HG02840 (cell line): ENCODE measurements around the gene PDE1C.
"Not testable (repeated sequence)": the region's sequence is repeated elsewhere in the genome, so short reads cannot be mapped to it uniquely, and the experiment has no call there.

Experiments used
- ATAC-seq: cut with Tn5 transposase; IDR thresholded peaks from one replicate; pipeline ENCODE4 v1.9.1; 2021; ENCODE audit warnings: mild to moderate bottlenecking, moderate library complexity, moderate number of reproducible peaks; ENCODE audit not compliant: unreplicated experiment, low FRiP score

Gene PDE1C

DNA sequence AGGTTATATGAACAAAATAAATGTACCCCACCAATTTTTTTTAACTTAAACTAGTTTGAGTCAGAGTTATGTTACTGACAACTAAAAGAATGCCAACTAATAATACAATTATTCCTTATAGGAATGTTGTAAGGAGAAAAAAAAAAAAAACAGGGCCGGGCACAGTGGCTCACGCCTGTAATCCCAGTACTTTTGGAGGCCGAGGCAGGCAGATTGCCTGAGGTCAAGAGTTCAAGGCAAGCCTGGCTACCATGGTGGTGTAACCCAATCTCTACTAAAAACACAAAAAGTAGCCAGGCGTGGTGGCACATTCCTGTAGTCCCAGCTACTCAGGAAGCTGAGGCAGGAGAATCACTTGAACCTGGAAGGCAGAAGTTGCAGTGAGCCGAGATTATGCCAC, 6.6 kb upstream of the PDE1C start:
- not testable (repeated sequence) for ATAC-seq

DNA sequence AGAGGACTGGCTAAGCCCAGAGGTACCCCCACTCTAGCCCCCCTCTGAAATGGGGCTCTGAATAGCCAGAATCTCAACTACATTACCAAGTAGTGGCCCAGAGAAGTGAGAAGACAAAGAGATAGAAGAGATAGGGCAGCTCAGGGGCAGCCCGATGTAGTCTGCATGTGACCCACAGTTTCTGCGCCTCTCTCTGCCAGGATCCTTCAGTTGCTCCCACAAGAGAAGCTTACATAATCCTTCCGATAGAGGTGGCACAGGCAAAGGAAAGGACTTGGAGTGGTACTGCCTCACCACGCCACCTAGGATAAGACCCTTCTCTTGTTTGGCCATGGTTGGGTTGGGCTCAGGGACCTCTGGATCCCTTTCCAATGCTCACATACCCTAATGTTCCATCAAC, 5.4 kb upstream of the PDE1C start:
- no peak for ATAC-seq

DNA sequence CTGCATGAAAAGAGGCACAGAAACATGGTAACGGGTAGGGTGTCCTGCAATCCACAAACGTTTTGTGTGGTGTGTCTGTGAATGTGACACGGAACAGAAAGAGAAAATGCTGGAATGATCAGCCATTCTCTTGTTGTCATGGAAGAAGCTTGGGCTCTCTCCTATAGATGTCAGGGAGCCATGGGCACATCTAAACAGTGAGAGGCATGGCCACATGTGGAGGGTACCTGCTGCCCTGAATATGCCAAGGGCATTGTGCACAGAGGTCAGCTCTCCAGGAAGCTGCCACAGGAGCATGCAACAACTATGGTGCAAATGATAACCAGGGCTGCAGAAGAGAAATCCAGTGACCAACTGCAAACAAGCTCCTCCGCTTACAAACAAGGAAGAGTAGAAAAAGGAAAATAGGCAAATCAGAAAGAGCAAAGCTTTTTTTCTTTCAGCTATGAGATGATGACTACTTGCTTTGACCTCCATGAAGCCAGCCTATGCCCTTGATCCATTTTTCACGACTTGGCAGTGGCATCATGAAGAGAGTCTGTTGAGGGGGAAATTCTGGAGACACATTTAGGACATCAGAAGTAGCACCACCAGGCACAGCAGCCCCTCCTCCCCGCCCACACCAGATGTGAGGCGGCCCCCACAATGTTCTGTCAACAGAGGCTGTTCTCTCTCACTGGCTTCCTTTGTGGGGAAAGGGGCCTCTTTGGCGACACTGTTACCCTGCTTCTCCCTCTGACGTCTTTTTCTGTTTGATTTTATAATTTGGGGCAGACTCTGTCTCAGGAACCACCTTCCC, 4.8 kb upstream of the PDE1C start:
- ATAC-seq: no peak

DNA sequence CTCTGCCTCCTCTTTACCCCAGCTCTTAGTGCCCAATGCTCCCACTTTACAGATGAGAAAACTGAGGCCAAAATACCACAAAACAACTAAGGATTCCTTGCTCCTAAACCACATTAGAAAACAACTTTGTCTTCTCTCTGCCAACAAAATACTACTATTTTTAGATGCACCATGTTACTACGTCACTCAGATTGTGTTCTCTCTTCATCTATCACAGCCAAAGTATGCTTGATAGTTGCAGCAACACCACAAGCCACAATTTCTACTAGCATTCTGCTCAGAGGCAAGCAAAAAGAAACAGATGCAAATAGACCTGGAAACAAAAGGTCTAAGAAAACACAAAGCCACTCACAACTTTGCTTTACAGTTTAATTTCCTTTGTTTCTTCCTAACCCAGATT, 3.3 kb upstream of the PDE1C start:
- no peak for ATAC-seq

DNA sequence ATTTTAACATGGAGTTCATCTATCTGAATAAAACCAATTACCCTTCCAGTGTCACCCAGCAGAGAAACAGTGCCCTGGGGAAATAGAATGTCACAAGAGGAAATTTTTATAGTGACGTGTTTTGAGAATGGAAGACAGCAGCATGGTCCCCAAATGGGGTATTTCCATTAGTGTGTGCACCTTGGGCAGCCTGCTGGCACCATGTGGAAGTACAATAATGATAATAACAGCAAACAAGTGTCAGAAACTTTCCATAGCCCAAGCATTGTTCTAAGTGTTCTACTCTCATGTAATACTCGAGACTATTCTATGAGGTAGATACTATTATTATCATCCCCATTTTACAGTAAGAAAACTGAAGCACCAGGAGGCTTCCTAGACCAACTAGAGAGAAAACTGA, 2.2 kb upstream of the PDE1C start:
- no peak for ATAC-seq

DNA sequence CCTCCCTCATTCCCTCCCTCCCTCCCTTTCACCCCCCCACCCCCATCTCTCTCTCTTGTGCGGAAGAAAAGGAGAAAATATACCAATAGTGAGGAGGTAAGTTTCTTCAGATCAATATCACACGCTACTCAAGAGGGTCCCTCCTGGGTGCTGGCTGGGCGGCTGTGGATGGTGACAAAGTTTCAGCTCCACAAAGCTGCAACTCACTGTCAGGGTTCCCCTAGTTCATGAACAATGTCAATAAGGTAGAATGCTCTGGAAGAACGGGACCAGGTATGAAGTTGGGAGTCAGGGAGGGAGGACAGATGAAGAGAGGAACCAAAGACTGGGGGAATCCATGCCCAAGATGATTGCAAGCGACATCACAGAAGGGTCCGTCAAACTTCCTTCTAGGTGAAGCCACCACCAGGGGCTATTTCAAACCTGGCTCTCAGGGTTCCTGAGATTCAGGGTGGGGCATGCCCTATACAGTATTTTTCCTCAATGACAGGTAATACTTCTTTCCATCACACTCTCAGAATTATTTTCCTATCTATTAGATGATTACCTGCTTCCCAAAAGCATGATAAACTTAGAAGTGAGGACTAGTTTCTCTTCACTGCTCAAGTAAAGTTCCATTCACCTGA, 1.4 kb upstream of the PDE1C start:
- ATAC-seq: no peak

DNA sequence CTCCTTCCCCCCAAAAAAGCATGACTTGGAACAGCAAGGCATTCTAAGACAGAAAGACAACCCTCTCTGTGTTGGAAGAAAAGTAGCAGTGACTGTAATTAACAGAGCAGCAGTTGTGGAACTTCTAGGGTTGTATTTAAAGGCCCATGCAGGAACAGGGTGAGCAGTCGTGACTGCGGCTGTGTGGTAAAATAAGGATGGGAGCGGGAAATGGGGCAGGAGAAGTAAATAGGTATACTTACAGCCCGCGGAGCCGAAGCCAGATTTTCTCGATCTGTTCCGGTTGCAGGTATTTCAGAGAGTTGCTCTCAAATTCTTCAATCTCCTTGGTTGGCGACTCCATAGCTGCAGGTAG, 179 bp downstream of the PDE1C start:
- ATAC-seq: no peak

DNA sequence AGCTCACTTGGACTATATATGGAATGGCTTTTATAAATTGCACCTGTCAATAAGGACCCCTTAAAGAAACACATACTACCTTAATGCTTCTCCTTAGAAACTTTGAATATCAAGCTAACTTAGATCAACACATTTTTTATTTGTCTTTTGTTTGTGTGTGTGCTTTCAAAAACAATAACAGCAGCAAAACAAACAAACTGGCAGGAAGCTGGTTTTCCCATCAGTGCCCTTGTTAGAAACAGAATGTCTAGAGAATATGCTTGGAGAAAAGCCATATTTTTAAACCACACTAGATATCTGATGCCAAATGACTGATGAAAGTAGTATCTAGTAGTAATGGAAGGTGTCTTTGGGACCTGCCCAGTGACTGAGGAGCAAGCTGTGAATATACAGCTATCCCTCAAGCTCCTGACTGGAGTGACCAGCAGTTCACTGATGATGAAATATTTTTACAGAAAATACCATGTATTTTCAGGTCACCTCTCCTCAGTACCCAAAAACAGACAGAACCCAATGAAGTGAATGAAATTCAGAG, 1.0 kb downstream of the PDE1C start:
- no peak for ATAC-seq

DNA sequence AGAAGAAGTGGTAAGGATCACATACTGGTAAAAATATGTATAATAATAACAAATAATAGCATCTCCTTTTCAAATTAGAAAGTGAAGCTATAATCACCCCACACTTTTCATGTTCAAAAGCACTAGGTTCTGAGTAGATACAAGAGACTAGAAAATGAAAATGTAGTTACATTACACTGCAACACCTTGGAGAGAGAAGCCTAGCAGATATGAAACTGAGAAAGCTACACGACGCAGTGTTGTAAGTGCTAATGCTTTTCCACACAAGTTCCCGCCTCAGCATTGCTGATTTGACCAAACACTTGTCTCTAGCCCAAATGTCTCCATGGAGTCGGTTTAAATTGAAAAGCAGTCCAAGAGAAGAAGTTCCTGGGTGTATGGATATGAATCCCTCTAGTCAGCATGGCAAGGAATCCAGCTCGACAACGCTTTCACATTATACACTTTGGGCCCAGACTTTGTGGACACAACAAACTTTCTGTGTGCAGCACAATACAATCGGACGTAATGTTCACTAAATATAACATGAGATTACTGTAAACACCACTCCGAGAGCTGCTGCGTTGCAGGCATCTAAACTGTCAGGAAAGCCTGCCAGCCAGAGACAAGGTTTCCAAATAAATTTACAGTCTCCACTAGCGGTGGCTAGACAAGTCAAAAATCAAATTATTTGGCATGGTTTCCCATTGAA, 1.7 kb downstream of the PDE1C start:
- no peak for ATAC-seq

DNA sequence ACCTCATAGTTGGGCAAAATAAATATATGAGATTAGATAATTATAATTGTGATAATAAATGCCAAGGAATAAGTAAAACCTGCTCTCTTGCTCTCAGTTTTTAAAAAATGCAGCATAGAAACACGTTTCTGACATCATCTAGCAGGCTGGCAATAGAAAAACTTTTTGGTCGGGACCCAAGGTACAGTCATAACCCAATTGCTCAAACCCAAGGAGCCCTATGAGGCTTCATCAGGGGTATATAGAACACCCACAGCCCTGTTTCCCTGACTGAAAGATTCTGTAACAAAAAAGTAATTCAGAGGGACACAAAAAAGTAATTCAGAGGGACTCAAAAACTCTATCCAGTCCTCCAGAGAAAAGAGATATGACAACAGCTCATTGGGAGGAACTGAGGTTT, 3.8 kb downstream of the PDE1C start:
- ATAC-seq: no peak

DNA sequence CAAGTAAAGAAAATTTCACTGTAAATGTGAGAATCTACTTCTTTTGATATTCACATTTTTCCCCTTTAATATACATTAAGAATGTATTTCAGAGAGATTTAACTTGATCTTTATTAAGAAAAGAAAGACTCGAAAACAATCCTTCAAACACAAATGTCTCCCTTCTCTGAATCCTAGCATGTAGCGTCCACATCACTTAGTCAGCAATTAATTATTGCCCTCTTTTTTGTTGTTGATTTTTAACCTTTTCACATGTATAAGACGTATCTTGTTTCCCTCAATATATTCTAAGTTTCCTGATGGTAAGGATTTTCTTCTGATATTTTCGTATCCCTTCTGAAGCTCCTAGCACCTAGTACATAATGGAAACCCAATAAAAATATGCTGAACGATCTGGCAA, 6.6 kb downstream of the PDE1C start:
- ATAC-seq: no peak

DNA sequence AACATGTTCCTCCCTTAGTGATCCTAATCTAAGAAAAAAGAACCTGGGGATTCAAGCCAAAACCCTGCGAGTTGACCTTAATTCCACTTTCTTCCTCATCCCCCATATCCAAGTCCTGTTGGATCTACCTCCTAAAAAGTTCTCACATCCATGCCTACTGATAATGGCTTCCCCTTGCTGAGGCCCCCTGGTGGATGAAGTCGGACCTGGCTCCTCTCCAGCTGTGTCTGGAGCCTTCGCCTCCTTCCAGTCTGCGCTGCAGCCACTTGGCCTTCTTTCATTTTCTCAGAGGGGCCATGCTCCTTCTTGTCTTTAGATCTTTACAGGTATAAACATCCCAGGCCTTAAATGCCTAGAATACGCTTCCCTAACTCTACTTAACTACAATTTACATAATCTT, 8.1 kb downstream of the PDE1C start:
- no peak for ATAC-seq

DNA sequence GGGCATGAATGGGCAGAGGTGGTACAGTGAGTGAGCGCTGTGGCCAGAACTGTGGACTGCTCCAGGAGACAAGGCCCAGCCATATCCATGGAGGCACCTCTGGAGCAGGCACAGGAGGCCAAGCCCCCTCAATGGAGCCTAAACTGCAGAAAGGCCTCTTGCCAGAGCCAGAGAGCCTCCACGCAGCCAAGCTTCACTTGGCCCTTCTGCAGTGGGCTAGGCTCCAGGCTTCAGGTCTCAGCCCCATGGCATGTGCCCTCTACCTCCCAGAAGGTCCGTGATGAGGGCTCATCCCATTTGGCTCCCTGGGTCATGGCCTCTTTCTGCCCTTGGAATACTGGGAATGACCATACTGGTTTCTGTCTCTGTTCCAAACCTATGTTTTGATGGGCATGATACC, 8.9 kb downstream of the PDE1C start:
- no peak for ATAC-seq

DNA sequence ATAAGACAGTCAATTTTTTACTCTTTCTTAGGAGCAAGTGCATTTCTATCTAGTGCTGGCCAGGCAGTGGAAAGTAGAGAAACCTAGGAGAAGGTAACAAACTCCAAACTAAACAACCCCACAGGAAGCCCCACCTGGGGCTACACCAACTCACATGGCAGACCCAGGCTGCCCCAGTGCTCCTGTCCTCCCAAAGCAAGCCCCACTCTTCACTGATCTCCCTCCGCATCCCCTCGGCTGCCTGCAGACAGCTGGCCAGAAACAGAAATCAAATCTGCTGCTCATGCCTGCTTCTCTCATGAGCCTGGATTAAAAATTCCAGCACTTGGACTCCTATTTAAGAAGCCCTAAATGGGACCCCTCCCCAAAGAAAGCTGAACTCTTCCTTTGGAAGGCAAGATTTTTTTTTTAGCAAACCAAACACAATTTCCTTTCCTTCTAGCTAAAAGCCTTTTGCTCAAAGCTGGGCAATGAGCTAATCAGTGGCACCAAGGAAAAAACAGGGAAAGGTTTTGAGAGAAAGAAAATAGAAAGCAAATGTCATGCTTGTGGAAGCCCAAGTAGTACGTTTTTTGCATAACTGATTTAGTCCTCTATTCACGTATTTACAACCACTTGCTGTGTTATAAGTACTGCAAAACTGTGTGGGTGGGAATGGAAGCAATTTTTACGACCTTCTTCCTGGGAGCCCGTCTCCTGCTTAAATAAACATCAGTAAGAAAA, 10.8 kb downstream of the PDE1C start:
- no peak for ATAC-seq

DNA sequence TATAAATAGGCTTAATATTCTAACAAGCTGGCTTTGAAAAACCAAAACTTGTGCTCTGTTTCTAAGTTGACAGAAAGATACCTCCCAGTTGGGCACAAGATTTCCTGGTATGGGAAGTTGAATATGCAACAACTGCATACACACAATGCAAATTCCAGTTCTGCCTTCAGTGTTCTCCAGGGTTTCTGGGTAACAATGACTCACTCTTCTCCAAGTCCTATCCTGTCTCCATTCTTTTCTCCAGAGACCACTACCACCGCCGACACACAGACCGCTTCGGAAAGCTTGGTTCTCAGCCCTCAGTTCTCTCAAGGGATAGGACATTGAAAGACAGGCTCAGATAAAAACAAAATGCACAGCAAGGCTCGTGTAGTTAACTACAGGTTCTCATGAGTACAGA, 12.2 kb downstream of the PDE1C start:
- ATAC-seq: no peak

DNA sequence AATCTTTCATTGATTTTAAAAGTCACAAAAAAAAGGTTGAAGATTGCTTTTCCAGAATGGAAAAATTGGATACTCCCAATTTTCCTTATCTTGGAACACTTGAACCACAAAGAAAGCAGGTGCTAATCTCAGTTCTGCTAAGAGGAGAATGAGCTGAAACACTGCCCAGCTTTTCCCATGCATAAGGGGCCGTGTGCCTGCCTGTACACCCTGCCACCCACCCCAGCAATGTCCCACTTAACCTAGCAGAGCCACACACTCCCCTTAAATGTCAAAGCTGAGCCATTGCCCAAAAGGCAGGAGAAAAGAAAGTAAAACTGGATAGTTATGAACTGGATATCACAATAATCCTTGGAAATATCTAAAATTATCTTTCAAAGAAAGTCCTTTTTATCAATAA, 13.4 kb downstream of the PDE1C start:
- no peak for ATAC-seq

DNA sequence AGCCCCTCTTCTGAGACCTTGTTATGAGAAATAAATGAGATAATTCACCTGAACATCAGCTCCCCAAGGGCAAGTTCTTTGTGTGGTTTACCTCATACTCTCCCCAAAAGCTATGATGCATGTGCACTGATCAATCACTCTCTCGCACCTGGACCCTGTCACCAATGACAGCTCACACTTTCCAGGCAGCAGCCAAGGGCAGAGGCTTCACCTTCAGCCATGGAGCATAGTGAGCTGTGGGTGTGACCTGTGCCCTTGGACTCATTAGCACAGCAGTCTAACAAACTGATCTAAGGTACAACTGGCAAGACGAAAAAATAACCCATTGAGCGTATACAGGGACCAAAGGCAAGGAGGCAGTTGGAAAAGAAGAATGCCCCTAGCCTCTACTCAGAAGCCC, 17.0 kb downstream of the PDE1C start:
- ATAC-seq: no peak

DNA sequence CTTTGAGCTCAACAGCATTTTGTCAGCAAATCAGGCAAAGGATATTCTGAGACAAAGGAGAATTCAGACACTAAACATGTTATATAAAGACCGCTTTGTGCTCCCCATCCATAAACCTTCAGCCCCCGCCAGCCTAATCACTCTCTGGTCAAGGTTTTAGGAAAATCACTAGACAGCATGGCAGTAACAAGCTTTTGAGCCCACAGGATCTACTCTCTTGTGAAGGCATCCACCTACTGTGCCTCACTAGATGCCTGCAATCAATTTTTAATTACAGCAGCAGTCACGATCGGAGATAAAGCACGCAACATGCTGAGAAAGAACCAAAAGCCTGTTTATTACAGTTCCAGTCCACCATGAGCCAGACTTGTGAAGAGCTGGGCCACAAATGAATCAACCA, 19.1 kb downstream of the PDE1C start:
- no peak for ATAC-seq

DNA sequence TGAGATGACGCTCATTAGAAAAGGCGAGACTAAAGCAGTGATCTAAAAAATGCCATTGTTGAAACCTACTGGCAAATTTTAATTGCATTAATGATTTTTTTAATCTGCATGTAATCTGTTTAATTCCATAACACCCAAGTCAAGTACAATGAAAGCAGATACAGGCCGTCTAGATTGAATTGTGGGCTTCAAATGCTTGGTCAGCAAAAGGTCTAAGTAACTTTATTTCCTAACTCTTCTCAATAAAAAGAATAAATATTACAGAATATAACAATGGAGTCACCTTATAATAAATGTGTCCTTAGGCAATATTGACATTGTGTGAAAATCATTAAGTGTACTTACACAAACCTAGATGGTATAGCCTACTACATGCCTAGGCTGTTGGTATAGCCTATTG, 20.6 kb downstream of the PDE1C start:
- ATAC-seq: no peak

DNA sequence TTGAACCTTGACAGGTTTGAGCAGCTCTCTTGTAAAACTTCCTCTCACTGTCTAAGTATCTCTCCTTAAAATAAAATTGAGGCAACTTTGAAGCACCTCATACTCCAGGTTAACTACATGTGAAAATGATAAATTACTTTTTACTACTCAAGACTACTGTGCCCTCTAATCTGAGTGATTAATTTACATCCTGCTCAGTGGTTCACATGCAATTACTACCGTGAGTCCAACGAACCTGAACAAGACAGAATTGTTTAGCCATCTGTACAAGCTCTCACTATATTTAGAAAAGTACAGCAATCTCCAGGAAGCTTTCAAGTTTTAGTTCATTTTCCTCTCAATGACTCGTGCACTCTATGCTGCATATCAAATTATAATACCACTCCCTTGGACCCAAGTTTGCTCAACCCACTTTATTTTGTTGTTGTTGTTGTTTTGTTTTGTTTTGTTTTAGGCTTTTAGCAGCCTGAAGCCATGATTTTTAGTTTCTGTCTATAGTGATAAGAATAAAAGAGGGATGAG, 21.2 kb downstream of the PDE1C start:
- peak; percentile 58 for ATAC-seq

DNA sequence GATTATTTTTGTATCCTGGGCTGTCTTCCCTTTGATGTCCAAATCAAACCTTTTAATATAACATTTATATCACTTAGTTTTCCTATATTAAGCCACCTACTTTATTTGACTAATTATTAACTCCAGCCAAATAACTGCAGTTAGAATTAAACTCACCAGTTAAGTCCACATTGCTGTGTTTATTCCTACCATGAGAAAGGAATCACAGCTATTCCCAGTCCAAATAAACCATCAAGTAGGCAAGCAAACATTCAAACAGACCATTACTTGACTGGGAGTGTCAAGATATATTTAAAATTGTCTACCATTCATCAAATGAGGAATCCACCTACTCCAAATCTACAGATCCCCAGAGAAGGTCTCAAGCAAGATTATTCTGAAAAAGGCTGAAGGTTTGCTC, 22.4 kb downstream of the PDE1C start:
- no peak for ATAC-seq
